GM12878 (cell line): ENCODE measurements around the gene ADCY2. TPM values are rescaled to one million over a fixed set of nuclear protein-coding genes. Genes with fewer than 3 reads are reported as not detected.

Source experiments
- ATAC-seq: fragments of 200-7000 bp; cut with Tn5 transposase; 3 replicates; pipeline ENCODE4 v1.9.1; 2020; ENCODE audit warnings: mild to moderate bottlenecking, moderate library complexity
- BruUV-seq: library from RNA; stranded (reverse); fragments of 400-500 nt; replicated peaks from 2 replicates; lab custom pipeline; 2021; lab: Mats Ljungman, UMichigan
- CTCF ChIA-PET: fragments of 300-600 bp; sonication (Branson Sonifier 250); formaldehyde crosslinking; extraction: SDS; loops from one replicate; lab custom pipeline; 2021; ENCODE audit warnings: inconsistent platforms; lab: Yijun Ruan, JAX
- POLR2A ChIA-PET: fragments of 350-600 bp; formaldehyde crosslinking; extraction: SDS; loops from one replicate; lab custom pipeline; 2021; ENCODE audit warnings: inconsistent platforms; lab: Charles Lee
- RAD21 ChIA-PET: fragments of 300-600 bp; sonication (Branson Sonifier 250); formaldehyde crosslinking; loops from one replicate; lab custom pipeline; 2023; ENCODE audit warnings: antibody characterized with exemption; ENCODE audit not compliant: unreplicated experiment; lab: Charles Lee
- SMC1A ChIA-PET: fragments of 300-600 bp; sonication (Branson Sonifier 250); formaldehyde crosslinking; loops from one replicate; lab custom pipeline; 2023; ENCODE audit not compliant: unreplicated experiment, uncharacterized antibody; lab: Charles Lee
- DNase-seq: peaks from one replicate; pipeline ENCODE4 v3.0.0-alpha.2; 2011; ENCODE audit warnings: low read depth, low spot score
- FAIRE-seq: peaks from 3 replicates; lab custom pipeline; 2011; peaks lifted over from hg19 to GRCh38; lab: Jason Lieb, UNC
- H2AFZ ChIP-seq: 2 replicates; pipeline ENCODE4 v1.6.0; 2011; ENCODE audit warnings: low read depth, low read length, control low read depth; ENCODE audit not compliant: control insufficient read depth
- H3K27ac ChIP-seq: 2 replicates; pipeline ENCODE4 v1.5.1; 2011; ENCODE audit warnings: control low read depth; ENCODE audit not compliant: control insufficient read depth, insufficient read depth
- H3K27me3 ChIP-seq, 2 experiments: replicated peaks in 1 of 2; 2 replicates each; pipeline versions ENCODE4 v1.6.0 to v1.6.1; 2011; ENCODE audit warnings: low read length in 1 of 2; ENCODE audit not compliant: control insufficient read depth in 2 of 2, insufficient read depth in 2 of 2
- H3K36me3 ChIP-seq, 2 experiments: 2 replicates each; pipeline ENCODE4 v1.5.1; 2011; ENCODE audit warnings: low read length in 1 of 2; ENCODE audit not compliant: control insufficient read depth in 2 of 2, insufficient read depth in 2 of 2
- H3K4me1 ChIP-seq: 2 replicates; pipeline ENCODE4 v1.6.1; 2011; ENCODE audit warnings: mild to moderate bottlenecking, low read length, moderate library complexity, mixed read lengths; ENCODE audit not compliant: control insufficient read depth, insufficient read depth
- H3K4me2 ChIP-seq: 2 replicates; pipeline ENCODE4 v1.6.0; 2011; ENCODE audit warnings: control low read depth; ENCODE audit not compliant: control insufficient read depth, insufficient read depth
- H3K4me3 ChIP-seq: fragments of 200-600 bp; sonication (generic); 2 replicates; pipeline ENCODE4 v1.5.1; 2016
- H3K79me2 ChIP-seq: 2 replicates; pipeline ENCODE4 v1.6.0; 2011; ENCODE audit warnings: low read length; ENCODE audit not compliant: control insufficient read depth, insufficient read depth
- H3K9ac ChIP-seq: 2 replicates; pipeline ENCODE4 v1.8.0; 2011; ENCODE audit warnings: low read length, control low read depth, mixed read lengths; ENCODE audit not compliant: control insufficient read depth, insufficient read depth
- H3K9me3 ChIP-seq: replicated peaks from 3 replicates; pipeline ENCODE4 v1.5.1; 2011; ENCODE audit warnings: mild to moderate bottlenecking, low read length; ENCODE audit not compliant: control insufficient read depth, insufficient read depth
- H4K20me1 ChIP-seq: 2 replicates; pipeline ENCODE4 v1.6.0; 2011; ENCODE audit not compliant: control insufficient read depth, insufficient read depth
- CHD2 ChIP-seq: IDR thresholded peaks from 2 replicates; pipeline ENCODE4 v1.6.1; 2011; ENCODE audit warnings: low read depth, low read length, improper control_type of control experiment, borderline replicate concordance
- EP300 ChIP-seq, 2 experiments: fragments of 150-350 bp in 1 of 2; IDR thresholded peaks; 2 replicates each; pipeline ENCODE4 v1.6.1; 2011 to 2012; ENCODE audit warnings: low read depth in 2 of 2, low read length in 2 of 2, borderline replicate concordance in 1 of 2, improper control_type of control experiment in 1 of 2, inconsistent platforms in 1 of 2; ENCODE audit not compliant: control insufficient read depth in 1 of 2
- IRF4 ChIP-seq: IDR thresholded peaks from 2 replicates; pipeline ENCODE4 v1.6.1; 2011; ENCODE audit warnings: low read depth, low read length
- POLR2AphosphoS5 ChIP-seq: IDR thresholded peaks from 2 replicates; pipeline ENCODE4 v1.6.1; 2011; ENCODE audit warnings: mild to moderate bottlenecking, low read length, inconsistent platforms
- SPI1 ChIP-seq: IDR thresholded peaks from 2 replicates; pipeline ENCODE4 v1.6.1; 2011; ENCODE audit warnings: low read depth, mild to moderate bottlenecking, low read length, moderate library complexity, borderline replicate concordance; ENCODE audit not compliant: insufficient read depth
- ZBED1 ChIP-seq: IDR thresholded peaks from 2 replicates; pipeline ENCODE4 v1.6.1; 2016; ENCODE audit warnings: borderline replicate concordance
- WGBS: methylation state at CpG from one replicate; pipeline ENCODE4 v1.1.6; 2016; ENCODE audit warnings: low lambda C conversion rate; ENCODE audit not compliant: insufficient replicate concordance, insufficient coverage; ENCODE audit errors: missing lambda C conversion rate; 5-methylcytosine and 5-hydroxymethylcytosine counted together
- in situ Hi-C: fragments of 300-500 bp; cut with MboI; formaldehyde crosslinking; loops from 9 replicates; pipeline ENCODE4 v1.14.3; 2018; ENCODE audit warnings: mixed read lengths
- intact Hi-C: fragments of 100-400 bp; cut with micrococcal nuclease; formaldehyde crosslinking; loops from one replicate; pipeline ENCODE4 v1.14.2; 2022; ENCODE audit not compliant: unreplicated experiment
- polyA plus RNA-seq, 11 experiments: library from polyadenylated mRNA; depleted of rRNA in 4 of 11; unstranded in 6 of 11; stranded (reverse) in 5 of 11; fragments of >200 nt; fragmentation: Nextera tagmentation in 4 of 11; fragmentation: Illumina TruSeq in 1 of 11; extraction: Ambion mirVana in 4 of 11; extraction: Trizol in 1 of 11; gene quantifications; 1 replicate in 1 of 11; 2 replicates in 10 of 11; pipeline versions ENCODE4 v1.2.1 to v1.2.3, GENCODE V29; 2011 to 2016; ENCODE audit warnings: inconsistent platforms in 2 of 11, missing spikeins in 2 of 11, low read depth in 1 of 11
- total RNA-seq, 4 experiments: library from RNA; depleted of rRNA in 3 of 4; stranded (reverse); fragments of >200 nt in 3 of 4; fragmentation: Illumina TruSeq in 1 of 4; extraction: Trizol in 1 of 4; gene quantifications; 2 replicates each; pipeline versions ENCODE4 v1.2.1 to v1.2.3, GENCODE V29; 2013 to 2021
- TF ChIP-seq, protein P1 (sequence below): IDR thresholded peaks from 2 replicates; pipeline ENCODE4 v1.6.1; 2011; ENCODE audit warnings: borderline replicate concordance, low read depth, mild to moderate bottlenecking, moderate library complexity, low read length; ENCODE audit not compliant: insufficient read depth, poor library complexity, severe bottlenecking

The ADCY2 gene
- total and polyA plus RNA-seq, 10 of the 15 experiments (the other 5 are each of a cell fraction or from before 2014, with no cell fraction given), result 0.07 to 0.26 TPM; not detected in 8

DNA sequence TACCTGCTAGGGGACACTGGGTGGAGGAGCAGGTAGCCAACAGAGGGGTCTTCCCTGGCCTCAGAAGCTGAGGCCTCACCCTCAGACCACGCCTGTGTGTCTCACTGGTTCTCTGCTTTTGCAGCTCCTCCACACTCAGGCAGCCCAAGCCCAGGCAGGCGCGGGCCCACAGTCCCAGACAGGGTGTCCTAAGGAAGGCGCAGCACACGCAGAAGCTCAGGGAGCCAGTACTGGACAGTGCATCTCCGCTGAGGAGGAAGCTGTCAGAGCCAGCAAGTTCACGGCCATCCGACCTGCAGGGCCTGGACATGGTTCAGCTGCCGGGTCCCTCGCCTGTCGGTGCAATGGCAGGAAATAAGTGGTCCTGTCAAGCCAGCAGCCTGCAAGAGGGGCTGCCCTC is 429.7 kb downstream of the ADCY2 start:
- H2AFZ ChIP-seq, result no peak overlapping the region
- no peaks in the 10 kb centered on the region for H3K4me1 ChIP-seq
- H3K27me3 ChIP-seq, result peaks cover 0 to 1% of the 10 kb centered on the region in 2 experiments; a peak in 2 of 4 replicates
- H3K79me2 ChIP-seq, result no peaks in the 10 kb centered on the region
- SMC1A ChIA-PET, result no interaction called here
- WGBS, result 46% methylated on average over 11 of the region's 11 CpGs
- no peak for DNase-seq
- no peak for FAIRE-seq
- CTCF ChIA-PET, result no interaction called here
- in situ Hi-C loops, result no loop called here
- H3K36me3 ChIP-seq, result no peaks in the 10 kb centered on the region
- H3K9me3 ChIP-seq, result no peaks in the 10 kb centered on the region
- no peak overlapping the region for H3K4me2 ChIP-seq
- intact Hi-C loops, result no loop called here
- ATAC-seq, result no peak
- no peak for TF ChIP-seq SPI1
- TF ChIP-seq ZBED1, result no peak
- TF ChIP-seq POLR2AphosphoS5, result no peak
- no peak for TF ChIP-seq CHD2
- TF ChIP-seq, protein P1, sequence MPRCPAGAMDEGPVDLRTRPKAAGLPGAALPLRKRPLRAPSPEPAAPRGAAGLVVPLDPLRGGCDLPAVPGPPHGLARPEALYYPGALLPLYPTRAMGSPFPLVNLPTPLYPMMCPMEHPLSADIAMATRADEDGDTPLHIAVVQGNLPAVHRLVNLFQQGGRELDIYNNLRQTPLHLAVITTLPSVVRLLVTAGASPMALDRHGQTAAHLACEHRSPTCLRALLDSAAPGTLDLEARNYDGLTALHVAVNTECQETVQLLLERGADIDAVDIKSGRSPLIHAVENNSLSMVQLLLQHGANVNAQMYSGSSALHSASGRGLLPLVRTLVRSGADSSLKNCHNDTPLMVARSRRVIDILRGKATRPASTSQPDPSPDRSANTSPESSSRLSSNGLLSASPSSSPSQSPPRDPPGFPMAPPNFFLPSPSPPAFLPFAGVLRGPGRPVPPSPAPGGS, result no peak
- no peak for TF ChIP-seq IRF4
- TF ChIP-seq EP300 (IDR thresholded peaks at IDR 0.05; ENCODE audit: borderline replicate concordance in 1 of 2, control insufficient read depth in 1 of 2, low read depth in 2 of 2, low read length in 2 of 2), result no peak
- TF ChIP-seq, all 136 proteins: peak for 0
- H4K20me1 ChIP-seq, result no peaks in the 10 kb centered on the region
- H3K27ac ChIP-seq, result no peak overlapping the region
- ChIA-PET POLR2A (no interaction called here), RAD21 (no interaction called here)
- no peak overlapping the region for H3K4me3 ChIP-seq
- no TSS peak for BruUV-seq
- no peak overlapping the region for H3K9ac ChIP-seq
